MCF 10A (cell line): ENCODE results near the gene RHBG. TPM values are rescaled to one million over a fixed set of nuclear protein-coding genes. Genes with fewer than 3 reads are reported as not detected.

Experiments used
- BruUV-seq: library from RNA; stranded (reverse); fragments of 400-500 nt; replicated peaks from 2 replicates; lab custom pipeline; 2021; lab: Mats Ljungman, UMichigan
- CTCF ChIA-PET: fragments of 300-600 bp; sonication (Branson Sonifier 250); formaldehyde crosslinking; extraction: SDS; loops from one replicate; lab custom pipeline; 2021; ENCODE audit warnings: antibody characterized with exemption, inconsistent platforms; lab: Yijun Ruan, JAX
- POLR2A ChIA-PET: fragments of 300-600, 350-650 bp; sonication (Branson Sonifier 250); formaldehyde crosslinking; extraction: SDS; loops from one replicate; lab custom pipeline; 2020; ENCODE audit warnings: antibody characterized with exemption, inconsistent platforms; lab: Yijun Ruan, JAX
- DNase-seq: peaks from one replicate; pipeline ENCODE4 v3.0.0-alpha.2; 2018; ENCODE audit not compliant: unreplicated experiment
- H3K27ac Mint-ChIP-seq: one replicate; pipeline ENCODE4 v1.8.0; 2022; ENCODE audit warnings: mild to moderate bottlenecking, low read depth, mixed read lengths; ENCODE audit not compliant: unreplicated experiment
- H3K27me3 Mint-ChIP-seq: one replicate; pipeline ENCODE4 v1.8.0; 2022; ENCODE audit warnings: mixed read lengths; ENCODE audit not compliant: insufficient read depth, unreplicated experiment
- H3K36me3 Mint-ChIP-seq: one replicate; pipeline ENCODE4 v1.8.0; 2022; ENCODE audit warnings: mild to moderate bottlenecking, moderate library complexity, mixed read lengths; ENCODE audit not compliant: insufficient read depth, unreplicated experiment
- H3K4me1 Mint-ChIP-seq: one replicate; pipeline ENCODE4 v1.8.0; 2022; ENCODE audit warnings: mixed read lengths; ENCODE audit not compliant: insufficient read depth, unreplicated experiment
- H3K4me3 Mint-ChIP-seq: one replicate; pipeline ENCODE4 v1.8.0; 2022; ENCODE audit warnings: mild to moderate bottlenecking, moderate library complexity, mixed read lengths; ENCODE audit not compliant: unreplicated experiment
- H3K9me3 Mint-ChIP-seq: one replicate; pipeline ENCODE4 v1.8.0; 2022; ENCODE audit warnings: mixed read lengths; ENCODE audit not compliant: unreplicated experiment
- CTCF ChIP-seq: fragments of 200-600 bp; IDR thresholded peaks from one replicate; pipeline ENCODE4 v1.8.0; 2022; ENCODE audit warnings: antibody characterized with exemption, mild to moderate bottlenecking; ENCODE audit not compliant: unreplicated experiment
- intact Hi-C: fragments of 100-400 bp; cut with micrococcal nuclease; formaldehyde crosslinking; loops from 2 replicates; pipeline ENCODE4 v1.14.1; 2022
- total RNA-seq: library from RNA; stranded (reverse); gene quantifications from 2 replicates; pipeline ENCODE4 v1.2.3, GENCODE V29; 2022

The RHBG gene
- total RNA-seq, 1 experiment from 2014 or later, result not detected

GRCh38 chr1:156372265-156372586 lies 3.2 kb downstream of the RHBG start:
- H3K27me3 Mint-ChIP-seq, result peaks cover 33% of the 10 kb centered on the region
- no peak overlapping the region for H3K27ac Mint-ChIP-seq
- no peak for DNase-seq
- BruUV-seq, result no TSS peak
- H3K4me1 Mint-ChIP-seq, result peaks cover 6% of the 10 kb centered on the region
- TF ChIP-seq CTCF, result no peak
- ChIA-PET POLR2A (interaction anchor here (0.5 to 1.8 kb wide), 2 partner anchors 13 to 318 kb away, joined by 3 to 4 read pairs; no protein-coding TSS in a partner anchor), CTCF (interaction anchor here (0.6 to 8.9 kb wide), 8 partner anchors 10 to 427 kb away, joined by 3 to 113 read pairs (median 4); no protein-coding TSS in a partner anchor)
- H3K9me3 Mint-ChIP-seq, result no peaks in the 10 kb centered on the region
- intact Hi-C loops, result no loop called here
- no peak overlapping the region for H3K4me3 Mint-ChIP-seq
- H3K36me3 Mint-ChIP-seq, result no peaks in the 10 kb centered on the region

GRCh38 chr1:156372876-156373275 lies 3.9 kb downstream of the RHBG start:
- H3K27me3 Mint-ChIP-seq, result peaks cover 33% of the 10 kb centered on the region
- no peak for TF ChIP-seq CTCF
- no peak overlapping the region for H3K4me3 Mint-ChIP-seq
- no peak for DNase-seq
- H3K4me1 Mint-ChIP-seq, result peaks cover 6% of the 10 kb centered on the region
- H3K27ac Mint-ChIP-seq, result no peak overlapping the region
- no TSS peak for BruUV-seq
- H3K36me3 Mint-ChIP-seq, result no peaks in the 10 kb centered on the region
- POLR2A ChIA-PET, result interaction anchor here (1.8 kb wide), 1 partner anchor 13 kb away, joined by 4 read pairs; no protein-coding TSS in a partner anchor
- no peaks in the 10 kb centered on the region for H3K9me3 Mint-ChIP-seq
- intact Hi-C loops, result no loop called here
- CTCF ChIA-PET, result interaction anchor here (0.6 to 8.9 kb wide), 8 partner anchors 10 to 427 kb away, joined by 3 to 113 read pairs (median 4); no protein-coding TSS in a partner anchor

- no peak for TF ChIP-seq CTCF
- peaks cover 6% of the 10 kb centered on the region for H3K4me1 Mint-ChIP-seq
- intact Hi-C loops, result no loop called here
- H3K27me3 Mint-ChIP-seq, result peaks cover 33% of the 10 kb centered on the region
- no peaks in the 10 kb centered on the region for H3K36me3 Mint-ChIP-seq
- H3K9me3 Mint-ChIP-seq, result no peaks in the 10 kb centered on the region
- POLR2A ChIA-PET, result no interaction called here
- H3K4me3 Mint-ChIP-seq, result no peak overlapping the region
- no peak overlapping the region for H3K27ac Mint-ChIP-seq
- BruUV-seq, result no TSS peak
- CTCF ChIA-PET, result interaction anchor here (1.4 to 8.9 kb wide), 3 partner anchors 9 to 16 kb away, joined by 3 to 113 read pairs (median 6); no protein-coding TSS in a partner anchor
- DNase-seq, result no peak
Observed at GRCh38 chr1:156373546-156373945, 4.5 kb downstream of the RHBG start.

- CTCF ChIA-PET, result interaction anchor here (0.6 to 8.9 kb wide), 7 partner anchors 10 to 337 kb away, joined by 3 to 113 read pairs (median 5); no protein-coding TSS in a partner anchor
- Mint-ChIP-seq H3K9me3 (no peaks in the 10 kb centered on the region), H3K27me3 (peaks cover 33% of the 10 kb centered on the region), H3K4me1 (peaks cover 6% of the 10 kb centered on the region), H3K4me3 (no peak overlapping the region), H3K36me3 (no peaks in the 10 kb centered on the region), H3K27ac (no peak overlapping the region)
- no peak for TF ChIP-seq CTCF
- peak; percentile 70 for DNase-seq
- POLR2A ChIA-PET, result interaction anchor here (0.6 to 1.2 kb wide), 2 partner anchors 16 to 48 kb away, joined by 3 read pairs; no protein-coding TSS in a partner anchor
- intact Hi-C loops, result loop anchor here (5.0 kb wide), 1 partner anchor 374 kb away; no protein-coding TSS in a partner anchor
- BruUV-seq, result no TSS peak
Observed at GRCh38 chr1:156376146-156376545, 7.1 kb downstream of the RHBG start.
